Measurements from ENCODE around the gene SNX15. TPM values are rescaled to one million over a fixed set of nuclear protein-coding genes. Genes with fewer than 3 reads are reported as not detected.

The SNX15 gene
- total and polyA plus RNA-seq, 4 donors: 16.2 to 28.4 (median 18.9) TPM

- no peaks in the 10 kb centered on the region for H3K9me3 ChIP-seq (ENCODE audit: control insufficient read depth in 4 of 4, insufficient read depth in 3 of 4, low read length in 3 of 4)
- DNase-seq: no peak
- no peak for TF ChIP-seq CTCF (IDR thresholded peaks at IDR 0.05; ENCODE audit: control extremely low read depth, extremely low read depth)
- ATAC-seq (ENCODE audit: insufficient read depth, low FRiP score): no peak
- H3K27ac ChIP-seq (ENCODE audit: low read depth in 1 of 2, low read length in 1 of 2): no peak overlapping the region
- 80 to 90% methylated on average over 4 of the region's 4 CpGs for WGBS, 2 donors
- no peak overlapping the region for H3K9ac ChIP-seq (ENCODE audit: insufficient read depth in 1 of 2, low read length in 2 of 2)
- no peak overlapping the region for H3K4me3 ChIP-seq
- H3K36me3 ChIP-seq (ENCODE audit: control insufficient read depth in 4 of 4, insufficient read depth in 4 of 4, low read length in 4 of 4): no peaks in the 10 kb centered on the region
- no peaks in the 10 kb centered on the region for H3K4me1 ChIP-seq (ENCODE audit: control insufficient read depth in 5 of 5, insufficient read depth in 5 of 5, low read length in 5 of 5)
- no peaks in the 10 kb centered on the region for H3K27me3 ChIP-seq (ENCODE audit: control insufficient read depth in 3 of 3, insufficient read depth in 3 of 3, low read length in 2 of 3)
These were observed 39.6 kb downstream of the SNX15 start for GRCh38 chr11:65066805-65067291.

- 84 to 86% methylated on average over 10 of the region's 10 CpGs for WGBS, 2 donors
- H3K4me3 ChIP-seq: no peak overlapping the region
- no peak overlapping the region for H3K27ac ChIP-seq (ENCODE audit: low read depth in 1 of 2, low read length in 1 of 2)
- DNase-seq: no peak
- no peaks in the 10 kb centered on the region for H3K4me1 ChIP-seq (ENCODE audit: control insufficient read depth in 5 of 5, insufficient read depth in 5 of 5, low read length in 5 of 5)
- H3K9ac ChIP-seq (ENCODE audit: insufficient read depth in 1 of 2, low read length in 2 of 2): peak overlapping the region in 1 of 2 donors; percentile 19
- H3K9me3 ChIP-seq (ENCODE audit: control insufficient read depth in 4 of 4, insufficient read depth in 3 of 4, low read length in 3 of 4): no peaks in the 10 kb centered on the region
- no peaks in the 10 kb centered on the region for H3K27me3 ChIP-seq (ENCODE audit: control insufficient read depth in 3 of 3, insufficient read depth in 3 of 3, low read length in 2 of 3)
- ATAC-seq (ENCODE audit: insufficient read depth, low FRiP score): no peak
- no peak for TF ChIP-seq CTCF (IDR thresholded peaks at IDR 0.05; ENCODE audit: control extremely low read depth, extremely low read depth)
- H3K36me3 ChIP-seq (ENCODE audit: control insufficient read depth in 4 of 4, insufficient read depth in 4 of 4, low read length in 4 of 4): no peaks in the 10 kb centered on the region
These were observed 40.2 kb downstream of the SNX15 start for GRCh38 chr11:65067446-65067845.

GRCh38 chr11:65069217-65069616, 42.0 kb downstream of the SNX15 start:
- ATAC-seq (ENCODE audit: insufficient read depth, low FRiP score): no peak
- 29 to 49% methylated on average over 9 of the region's 9 CpGs for WGBS, 2 donors
- DNase-seq: no peak

More at GRCh38 chr11:65069217-65069616, 42.0 kb downstream of the SNX15 start:
- no peak overlapping the region for H3K27ac ChIP-seq (ENCODE audit: low read depth in 1 of 2, low read length in 1 of 2)
- H3K27me3 ChIP-seq (ENCODE audit: control insufficient read depth in 3 of 3, insufficient read depth in 3 of 3, low read length in 2 of 3): no peaks in the 10 kb centered on the region
- no peaks in the 10 kb centered on the region for H3K36me3 ChIP-seq (ENCODE audit: control insufficient read depth in 4 of 4, insufficient read depth in 4 of 4, low read length in 4 of 4)
- no peaks in the 10 kb centered on the region for H3K4me1 ChIP-seq (ENCODE audit: control insufficient read depth in 5 of 5, insufficient read depth in 5 of 5, low read length in 5 of 5)
- no peak overlapping the region for H3K9ac ChIP-seq (ENCODE audit: insufficient read depth in 1 of 2, low read length in 2 of 2)
- no peak overlapping the region for H3K4me3 ChIP-seq
- TF ChIP-seq CTCF (IDR thresholded peaks at IDR 0.05; ENCODE audit: control extremely low read depth, extremely low read depth): no peak
- no peaks in the 10 kb centered on the region for H3K9me3 ChIP-seq (ENCODE audit: control insufficient read depth in 4 of 4, insufficient read depth in 3 of 4, low read length in 3 of 4)

Measured in lung (tissue), 12 donors.